ENCODE data around the gene NT5C1A.
A peak's percentile ranks its signal among the peaks of the same experiment; 100 is the strongest.

Gene NT5C1A

DNA sequence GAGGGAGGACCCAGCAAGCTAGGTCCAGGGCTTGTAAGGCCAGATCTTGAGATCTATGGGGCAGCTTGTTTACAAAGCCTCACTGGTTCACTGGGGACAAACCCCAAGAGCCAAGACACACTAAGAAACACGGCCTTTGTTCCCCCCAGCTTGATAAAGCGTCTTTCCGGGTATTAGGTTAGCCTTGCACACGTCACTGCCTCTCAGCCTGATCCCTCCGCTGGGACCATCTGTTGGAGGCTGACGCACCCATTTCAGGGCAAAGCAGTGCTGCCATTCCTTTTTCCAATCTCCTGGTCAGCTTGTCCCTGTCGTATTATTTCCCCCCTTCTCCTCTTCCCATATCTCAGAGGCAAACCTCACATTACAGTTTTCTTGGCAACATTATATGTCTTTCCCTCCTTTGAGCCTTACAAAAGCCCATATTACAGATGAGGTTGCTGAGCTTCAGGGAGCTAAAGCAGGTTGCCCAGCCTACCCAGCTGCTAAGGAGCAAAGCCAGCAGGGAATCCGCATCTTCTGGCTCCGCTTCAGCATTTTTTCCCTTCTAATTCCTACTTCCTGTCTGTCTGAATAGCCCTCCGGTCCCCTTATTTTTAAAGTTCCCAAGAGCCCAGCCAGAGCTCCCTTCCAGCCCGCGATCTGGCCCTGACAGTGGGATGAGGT is 36.6 kb downstream of the NT5C1A start:
- peak; percentile 38 for DNase-seq (ENCODE audit: low read depth)
- no peak overlapping the region for H3K4me3 ChIP-seq (replicated peaks; ENCODE audit: low read depth, low read length)
- TF ChIP-seq, protein P1, sequence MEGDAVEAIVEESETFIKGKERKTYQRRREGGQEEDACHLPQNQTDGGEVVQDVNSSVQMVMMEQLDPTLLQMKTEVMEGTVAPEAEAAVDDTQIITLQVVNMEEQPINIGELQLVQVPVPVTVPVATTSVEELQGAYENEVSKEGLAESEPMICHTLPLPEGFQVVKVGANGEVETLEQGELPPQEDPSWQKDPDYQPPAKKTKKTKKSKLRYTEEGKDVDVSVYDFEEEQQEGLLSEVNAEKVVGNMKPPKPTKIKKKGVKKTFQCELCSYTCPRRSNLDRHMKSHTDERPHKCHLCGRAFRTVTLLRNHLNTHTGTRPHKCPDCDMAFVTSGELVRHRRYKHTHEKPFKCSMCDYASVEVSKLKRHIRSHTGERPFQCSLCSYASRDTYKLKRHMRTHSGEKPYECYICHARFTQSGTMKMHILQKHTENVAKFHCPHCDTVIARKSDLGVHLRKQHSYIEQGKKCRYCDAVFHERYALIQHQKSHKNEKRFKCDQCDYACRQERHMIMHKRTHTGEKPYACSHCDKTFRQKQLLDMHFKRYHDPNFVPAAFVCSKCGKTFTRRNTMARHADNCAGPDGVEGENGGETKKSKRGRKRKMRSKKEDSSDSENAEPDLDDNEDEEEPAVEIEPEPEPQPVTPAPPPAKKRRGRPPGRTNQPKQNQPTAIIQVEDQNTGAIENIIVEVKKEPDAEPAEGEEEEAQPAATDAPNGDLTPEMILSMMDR (IDR thresholded peaks at IDR 0.05; ENCODE audit: low read length, missing control alignments) = no peak

DNA sequence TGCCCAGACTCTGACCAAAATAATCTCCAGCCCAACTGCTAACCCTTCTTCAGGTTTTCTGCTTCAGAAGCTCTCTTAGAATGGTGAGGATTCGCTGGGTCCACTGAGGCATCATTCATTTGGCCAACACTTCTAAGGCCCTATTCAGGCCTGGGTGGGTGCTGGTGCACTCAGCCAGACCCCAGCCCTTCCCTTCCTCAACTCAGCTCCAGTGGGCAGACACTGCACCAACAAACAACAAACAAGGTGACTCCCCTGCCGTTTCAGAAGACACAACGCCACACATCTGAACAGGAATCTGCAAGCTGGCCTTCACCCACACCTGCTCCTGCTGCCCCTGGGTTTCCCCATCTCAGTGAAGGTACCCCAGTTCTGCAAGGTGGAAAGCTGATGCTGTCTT is 38.5 kb downstream of the NT5C1A start:
- no peak overlapping the region for H3K4me3 ChIP-seq (replicated peaks; ENCODE audit: low read depth, low read length)
- DNase-seq (ENCODE audit: low read depth) = no peak
- TF ChIP-seq, protein P1 (IDR thresholded peaks at IDR 0.05; ENCODE audit: low read length, missing control alignments) = no peak

DNA sequence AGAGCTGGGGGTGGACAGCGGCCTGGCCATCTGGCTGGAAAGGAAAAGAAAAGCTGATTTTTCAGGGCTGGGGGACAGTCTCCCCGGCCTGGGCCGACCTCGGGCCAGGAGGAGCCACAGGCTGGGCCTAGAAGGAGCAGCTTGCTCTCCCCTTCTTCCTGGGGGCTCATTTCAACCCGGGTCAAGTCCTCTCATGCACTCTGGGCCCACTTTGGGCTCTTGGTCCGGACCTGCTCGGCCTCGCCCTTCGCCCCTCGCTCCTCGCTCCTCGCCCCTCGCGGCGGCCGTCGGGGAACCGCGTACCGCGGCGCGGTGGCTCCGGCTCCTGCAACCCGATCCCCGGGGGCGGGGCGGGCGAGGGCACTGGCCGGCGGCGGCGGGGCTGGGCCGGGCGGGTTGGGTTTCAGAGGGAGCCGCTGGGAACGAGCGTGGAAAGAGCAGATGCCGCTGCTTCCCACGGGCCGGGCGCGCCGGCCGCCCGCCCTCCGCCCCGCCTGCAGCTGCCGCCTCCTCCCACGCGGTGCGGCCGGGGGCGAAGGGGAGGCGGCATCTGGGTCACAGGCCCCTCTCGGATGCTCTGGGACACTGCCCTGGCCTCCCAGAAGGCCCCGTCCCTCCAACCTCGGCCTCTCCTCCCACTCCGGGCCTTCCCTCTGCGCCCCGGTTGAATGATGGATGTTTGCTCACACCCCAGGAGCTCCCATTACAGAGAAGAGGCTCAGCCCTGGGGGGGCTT is 39.1 kb downstream of the NT5C1A start:
- TF ChIP-seq, protein P1 (IDR thresholded peaks at IDR 0.05; ENCODE audit: low read length, missing control alignments) = no peak
- H3K4me3 ChIP-seq (replicated peaks; ENCODE audit: low read depth, low read length) = no peak overlapping the region
- peak; percentile 66 for DNase-seq (ENCODE audit: low read depth)

DNA sequence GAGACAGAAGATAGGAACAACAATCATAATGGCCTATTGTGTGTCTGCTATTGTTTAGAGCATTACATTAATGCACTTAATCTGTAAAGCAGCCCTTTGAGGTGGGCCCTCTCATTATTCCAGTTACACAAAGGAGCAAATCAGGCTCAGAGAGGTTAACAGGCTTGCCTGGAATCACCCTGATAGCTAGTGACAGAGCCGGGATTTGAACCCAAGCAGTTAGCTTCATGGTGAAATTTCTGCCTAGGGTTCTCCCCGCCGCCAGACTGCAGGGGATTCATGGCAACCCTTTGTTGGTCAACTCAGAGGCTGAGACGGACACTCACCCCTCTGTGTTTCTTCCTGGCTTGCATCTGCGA is 39.6 kb downstream of the NT5C1A start:
- TF ChIP-seq, protein P1 (IDR thresholded peaks at IDR 0.05; ENCODE audit: low read length, missing control alignments) = no peak

DNA sequence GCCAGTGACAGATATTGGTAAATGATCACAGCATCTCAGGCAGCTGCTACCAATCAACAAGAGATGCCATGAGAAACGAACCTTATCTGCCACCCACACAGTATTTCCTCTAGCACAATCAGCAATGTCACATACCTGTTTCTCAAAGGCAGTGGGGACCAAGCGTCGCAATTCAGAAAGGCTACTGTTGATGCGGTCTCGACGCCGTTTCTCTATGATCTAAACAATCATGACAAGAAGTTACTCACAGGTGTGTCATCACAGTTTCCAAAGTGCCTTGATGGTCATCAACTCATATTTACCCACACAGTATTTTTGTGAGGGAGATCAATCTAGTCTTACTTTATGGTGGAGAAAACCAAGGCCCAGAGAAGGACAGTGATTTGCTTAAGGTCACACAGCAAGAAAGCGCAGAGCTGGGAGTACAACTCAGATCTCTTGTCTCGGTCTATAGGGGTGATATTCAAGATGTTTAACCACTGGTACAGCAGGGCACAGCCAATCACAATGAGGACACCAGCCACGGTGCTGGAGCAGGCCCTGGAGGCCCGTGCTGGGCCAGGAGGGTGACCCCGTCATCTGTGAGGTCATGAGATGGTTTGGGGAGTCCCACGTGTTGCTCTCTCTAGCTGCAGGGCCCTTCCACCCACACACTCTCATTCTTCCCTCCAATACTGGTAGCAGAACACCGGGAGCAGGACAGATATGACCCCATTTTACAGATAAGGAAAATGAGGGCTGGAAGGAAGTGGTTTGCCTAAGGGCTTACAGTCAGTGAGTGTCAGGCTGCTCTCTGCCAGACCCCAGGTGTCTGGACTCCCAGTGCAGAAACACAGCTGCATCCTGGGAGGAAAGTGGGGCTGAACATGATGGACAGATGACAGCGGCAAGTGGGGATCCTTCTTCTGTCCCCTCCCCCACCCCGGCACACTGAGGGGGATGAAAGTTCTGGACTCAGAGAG is 40.3 kb downstream of the NT5C1A start:
- H3K4me3 ChIP-seq (replicated peaks; ENCODE audit: low read depth, low read length) = no peak overlapping the region
- no peak for DNase-seq (ENCODE audit: low read depth)
- TF ChIP-seq, protein P1 (IDR thresholded peaks at IDR 0.05; ENCODE audit: low read length, missing control alignments) = no peak

More for the DNA sequence above, 39.6 kb downstream of the NT5C1A start:
- no peak for DNase-seq (ENCODE audit: low read depth)
- no peak overlapping the region for H3K4me3 ChIP-seq (replicated peaks; ENCODE audit: low read depth, low read length)

DNA sequence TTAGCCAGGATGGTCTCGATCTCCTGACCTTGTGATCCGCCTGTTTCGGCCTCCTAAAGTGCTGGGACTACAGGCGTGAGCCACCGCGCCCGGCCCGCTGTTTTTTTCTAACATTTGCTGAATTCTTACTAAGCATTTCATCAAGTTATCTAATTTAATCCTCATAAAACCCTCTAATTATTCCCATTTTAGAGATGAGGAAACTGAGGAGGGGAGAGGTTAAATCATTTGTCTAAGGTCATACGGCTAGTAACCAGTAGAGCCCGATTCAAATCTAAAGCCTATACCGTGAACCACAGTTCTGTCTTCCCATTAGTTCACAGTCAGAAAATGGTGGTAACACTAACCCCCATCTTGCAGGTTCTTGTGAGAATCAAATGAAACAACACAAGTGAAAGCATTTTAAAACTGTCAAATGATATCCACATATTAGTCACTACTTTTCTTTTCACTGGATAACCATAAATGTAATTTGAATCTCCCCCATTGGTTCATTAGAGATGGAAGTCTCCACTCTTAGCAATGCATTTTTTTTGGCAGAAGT is 43.0 kb downstream of the NT5C1A start:
- TF ChIP-seq, protein P1 (IDR thresholded peaks at IDR 0.05; ENCODE audit: low read length, missing control alignments) = no peak
- DNase-seq (ENCODE audit: low read depth) = no peak
- H3K4me3 ChIP-seq (replicated peaks; ENCODE audit: low read depth, low read length) = no peak overlapping the region
